GM23338 (cell line): ENCODE results near the gene TMEM139. TPM values are rescaled to one million over a fixed set of nuclear protein-coding genes. Genes with fewer than 3 reads are reported as not detected.

Experiments
- polyA plus RNA-seq: library from polyadenylated mRNA; unstranded; fragments of >200 nt; fragmentation: Nextera tagmentation; extraction: Ambion mirVana; gene quantifications from 2 replicates; pipeline ENCODE4 v1.2.1, GENCODE V29; 2016
- small RNA-seq: library from RNA; depleted of rRNA; stranded (forward); fragments of <200 nt; gene quantifications from one replicate; pipeline ENCODE3, GENCODE V24; 2014; ENCODE audit warnings: low replicate concordance
- total RNA-seq: library from RNA; depleted of rRNA; stranded (reverse); fragments of >200 nt; shearing (Covaris generic); gene quantifications from 2 replicates; pipeline ENCODE4 v1.2.3, GENCODE V29; 2014; rRNA removed

The TMEM139 gene
- total and polyA plus RNA-seq, 2 experiments from 2014 or later: 3.3 to 3.6 TPM

Small RNA genes lying within 50 kb of the gene (small RNA-seq; reads per million reads assigned to genes)
- gene RN7SL481P (not detected), gene RN7SL535P (not detected)

Other genes starting within 250 kb of the TMEM139 start
- not detected in 2 replicates for gene OR6V1, start 232.6 kb upstream of the TMEM139 start, total RNA-seq
- gene OR6V1, start 232.6 kb upstream of the TMEM139 start, polyA plus RNA-seq: not detected in 2 replicates
- gene PIP, start 152.9 kb upstream of the TMEM139 start, total RNA-seq: not detected in 2 replicates
- not detected in 2 replicates for gene PIP, start 152.9 kb upstream of the TMEM139 start, polyA plus RNA-seq
- 0.21 TPM in 1 of 2 replicates, not detected in the other for gene TAS2R39, start 101.5 kb upstream of the TMEM139 start, total RNA-seq
- gene TAS2R39, start 101.5 kb upstream of the TMEM139 start, polyA plus RNA-seq: not detected in 2 replicates
- not detected in 2 replicates for gene TAS2R40, start 62.9 kb upstream of the TMEM139 start, total RNA-seq
- not detected in 2 replicates for gene TAS2R40, start 62.9 kb upstream of the TMEM139 start, polyA plus RNA-seq
- gene GSTK1, start 21.5 kb upstream of the TMEM139 start, total RNA-seq: 26.4 and 27.3 TPM in 2 replicates
- 26.3 and 27.5 TPM in 2 replicates for gene GSTK1, start 21.5 kb upstream of the TMEM139 start, polyA plus RNA-seq
- 15.7 and 21.8 TPM in 2 replicates for gene CASP2, start 3.4 kb downstream of the TMEM139 start, total RNA-seq
- gene CASP2, start 3.4 kb downstream of the TMEM139 start, polyA plus RNA-seq: 13.7 and 17.7 TPM in 2 replicates
- gene CLCN1, start 31.2 kb downstream of the TMEM139 start, total RNA-seq: 0.23 and 0.38 TPM in 2 replicates
- 0.43 and 0.48 TPM in 2 replicates for gene CLCN1, start 31.2 kb downstream of the TMEM139 start, polyA plus RNA-seq
- 28.8 and 30.2 TPM in 2 replicates for gene FAM131B, start 77.8 kb downstream of the TMEM139 start, total RNA-seq
- 4.7 and 5.4 TPM in 2 replicates for gene FAM131B, start 77.8 kb downstream of the TMEM139 start, polyA plus RNA-seq
- 132 and 141 TPM in 2 replicates for gene ZYX, start 96.4 kb downstream of the TMEM139 start, total RNA-seq
- 108 and 111 TPM in 2 replicates for gene ZYX, start 96.4 kb downstream of the TMEM139 start, polyA plus RNA-seq
- gene EPHA1, start 123.9 kb downstream of the TMEM139 start, total RNA-seq: 119 and 154 TPM in 2 replicates
- 60.7 and 66.1 TPM in 2 replicates for gene EPHA1, start 123.9 kb downstream of the TMEM139 start, polyA plus RNA-seq
- 4.0 and 5.0 TPM in 2 replicates for gene TAS2R60, start 158.5 kb downstream of the TMEM139 start, total RNA-seq
- gene TAS2R60, start 158.5 kb downstream of the TMEM139 start, polyA plus RNA-seq: 0.37 TPM in 1 of 2 replicates, not detected in the other
- 1.2 and 2.9 TPM in 2 replicates for gene TAS2R41, start 192.9 kb downstream of the TMEM139 start, total RNA-seq
- not detected in 2 replicates for gene TAS2R41, start 192.9 kb downstream of the TMEM139 start, polyA plus RNA-seq